ENCODE results near the gene THRB. TPM values are rescaled to one million over a fixed set of nuclear protein-coding genes. Genes with fewer than 3 reads are reported as not detected.
A peak's percentile ranks its signal among the peaks of the same experiment; 100 is the strongest.
"Not testable (repeated sequence)": the region's sequence is repeated elsewhere in the genome, so short reads cannot be mapped to it uniquely, and the experiment has no call there.

The THRB gene
- total RNA-seq, 1 donor from 2014 or later: 32.8 TPM

- intact Hi-C loops (cut with micrococcal nuclease): no loop called here
These were observed 61.7 kb downstream of the THRB start for GRCh38 chr3:24432989-24433388.

GRCh38 chr3:24428481-24428880, 66.2 kb downstream of the THRB start:
- Histone ChIP-seq H3K9me3 (replicated peaks) (peaks cover 12% of the 10 kb centered on the region), H3K27ac (replicated peaks) (no peak overlapping the region), H3K27me3 (ENCODE audit: low read depth) (no peaks in the 10 kb centered on the region), H3K4me3 (no peak overlapping the region), H3K36me3 (no peaks in the 10 kb centered on the region), H3K4me1 (peaks cover 25% of the 10 kb centered on the region)
- DNase-seq: no peak
- TF ChIP-seq, protein P1, sequence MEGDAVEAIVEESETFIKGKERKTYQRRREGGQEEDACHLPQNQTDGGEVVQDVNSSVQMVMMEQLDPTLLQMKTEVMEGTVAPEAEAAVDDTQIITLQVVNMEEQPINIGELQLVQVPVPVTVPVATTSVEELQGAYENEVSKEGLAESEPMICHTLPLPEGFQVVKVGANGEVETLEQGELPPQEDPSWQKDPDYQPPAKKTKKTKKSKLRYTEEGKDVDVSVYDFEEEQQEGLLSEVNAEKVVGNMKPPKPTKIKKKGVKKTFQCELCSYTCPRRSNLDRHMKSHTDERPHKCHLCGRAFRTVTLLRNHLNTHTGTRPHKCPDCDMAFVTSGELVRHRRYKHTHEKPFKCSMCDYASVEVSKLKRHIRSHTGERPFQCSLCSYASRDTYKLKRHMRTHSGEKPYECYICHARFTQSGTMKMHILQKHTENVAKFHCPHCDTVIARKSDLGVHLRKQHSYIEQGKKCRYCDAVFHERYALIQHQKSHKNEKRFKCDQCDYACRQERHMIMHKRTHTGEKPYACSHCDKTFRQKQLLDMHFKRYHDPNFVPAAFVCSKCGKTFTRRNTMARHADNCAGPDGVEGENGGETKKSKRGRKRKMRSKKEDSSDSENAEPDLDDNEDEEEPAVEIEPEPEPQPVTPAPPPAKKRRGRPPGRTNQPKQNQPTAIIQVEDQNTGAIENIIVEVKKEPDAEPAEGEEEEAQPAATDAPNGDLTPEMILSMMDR (IDR thresholded peaks at IDR 0.05; ENCODE audit: borderline replicate concordance): no peak
- intact Hi-C loops (cut with micrococcal nuclease): no loop called here

More at GRCh38 chr3:24432989-24433388, 61.7 kb downstream of the THRB start:
- DNase-seq: no peak
- Histone ChIP-seq H3K27me3 (ENCODE audit: low read depth) (no peaks in the 10 kb centered on the region), H3K27ac (replicated peaks) (no peak overlapping the region), H3K4me1 (peaks cover 36% of the 10 kb centered on the region), H3K9me3 (replicated peaks) (peaks cover 12% of the 10 kb centered on the region), H3K4me3 (no peak overlapping the region), H3K36me3 (no peaks in the 10 kb centered on the region)
- TF ChIP-seq, protein P1 (IDR thresholded peaks at IDR 0.05; ENCODE audit: borderline replicate concordance): no peak

GRCh38 chr3:24426896-24427295, 67.8 kb downstream of the THRB start:
- intact Hi-C loops (cut with micrococcal nuclease): no loop called here

DNA sequence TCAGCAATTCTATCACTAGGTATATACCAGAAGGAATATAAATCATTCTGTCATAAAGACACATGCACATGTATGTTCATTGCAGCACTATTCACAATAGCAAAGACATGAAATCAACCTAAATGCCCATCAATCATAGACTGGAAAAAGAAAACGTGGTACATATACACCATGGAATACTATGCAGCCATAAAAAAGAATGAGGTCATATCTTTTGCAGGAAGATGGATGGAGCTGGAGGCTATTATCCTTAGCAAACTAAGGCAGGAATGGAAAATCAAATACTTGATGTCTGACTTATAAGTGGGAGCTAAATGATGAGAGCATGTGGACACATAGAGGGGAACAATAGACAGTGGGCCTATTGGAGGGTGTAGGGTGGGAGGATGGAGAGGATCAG, 73.8 kb downstream of the THRB start:
- H3K4me1 ChIP-seq: peaks cover 45% of the 10 kb centered on the region
- DNase-seq; intact Hi-C loops (cut with micrococcal nuclease); H3K9me3 ChIP-seq (replicated peaks); H3K36me3 ChIP-seq; H3K27me3 ChIP-seq (ENCODE audit: low read depth); H3K27ac ChIP-seq (replicated peaks); H3K4me3 ChIP-seq: not testable (repeated sequence)

More at GRCh38 chr3:24426896-24427295, 67.8 kb downstream of the THRB start:
- TF ChIP-seq, protein P1 (IDR thresholded peaks at IDR 0.05; ENCODE audit: borderline replicate concordance): no peak
- H3K27ac ChIP-seq (replicated peaks): no peak overlapping the region
- peaks cover 12% of the 10 kb centered on the region for H3K9me3 ChIP-seq (replicated peaks)
- H3K27me3 ChIP-seq (ENCODE audit: low read depth): no peaks in the 10 kb centered on the region
- no peak overlapping the region for H3K4me3 ChIP-seq
- H3K4me1 ChIP-seq: peaks cover 19% of the 10 kb centered on the region
- no peak for DNase-seq
- no peaks in the 10 kb centered on the region for H3K36me3 ChIP-seq

GRCh38 chr3:24420224-24420623, 74.4 kb downstream of the THRB start:
- intact Hi-C loops (cut with micrococcal nuclease): no loop called here
- no peak for DNase-seq

GRCh38 chr3:24419067-24419791, 75.4 kb downstream of the THRB start:
- Histone ChIP-seq H3K9me3 (replicated peaks) (peaks cover 3% of the 10 kb centered on the region), H3K27ac (replicated peaks) (peak overlapping the region; percentile 76), H3K4me3 (no peak overlapping the region), H3K4me1 (peaks cover 46% of the 10 kb centered on the region), H3K36me3 (no peaks in the 10 kb centered on the region), H3K27me3 (ENCODE audit: low read depth) (no peaks in the 10 kb centered on the region)
- intact Hi-C loops (cut with micrococcal nuclease): no loop called here
- no peak for DNase-seq
- TF ChIP-seq, protein P1 (IDR thresholded peaks at IDR 0.05; ENCODE audit: borderline replicate concordance): no peak

More at GRCh38 chr3:24420224-24420623, 74.4 kb downstream of the THRB start:
- TF ChIP-seq, protein P1 (IDR thresholded peaks at IDR 0.05; ENCODE audit: borderline replicate concordance): no peak
- no peaks in the 10 kb centered on the region for H3K27me3 ChIP-seq (ENCODE audit: low read depth)
- peaks cover 46% of the 10 kb centered on the region for H3K4me1 ChIP-seq
- no peak overlapping the region for H3K4me3 ChIP-seq
- H3K27ac ChIP-seq (replicated peaks): peak overlapping the region; percentile 76
- peaks cover 3% of the 10 kb centered on the region for H3K9me3 ChIP-seq (replicated peaks)
- H3K36me3 ChIP-seq: no peaks in the 10 kb centered on the region
